Gastroesophageal sphincter (tissue), 3 donors: ENCODE results near the gene ZBTB3.

Source experiments
- CTCF ChIP-seq, 4 experiments: fragments of 200-600 bp in 2 of 4; fragments of 450-650 bp in 2 of 4; sonication (generic) in 1 of 4; IDR thresholded peaks; one replicate each; pipeline ENCODE4 v1.5.1; 2017 to 2019; ENCODE audit warnings: antibody characterized with exemption in 4 of 4, mild to moderate bottlenecking in 2 of 4, moderate library complexity in 2 of 4
- EP300 ChIP-seq: sonication (generic); formaldehyde crosslinking; IDR thresholded peaks from one replicate; pipeline ENCODE4 v1.6.1; 2017; ENCODE audit warnings: antibody characterized with exemption, mild to moderate bottlenecking

GRCh38 chr11:62777389-62777788 lies 23.4 kb upstream of the ZBTB3 start:
- TF ChIP-seq CTCF (IDR thresholded peaks at IDR 0.05): no peak
- no peak for TF ChIP-seq EP300
